GM12874 (cell line): ENCODE measurements around the gene C10orf71.

ENCODE experiments used
- TF ChIP-seq, protein P1 (sequence below): IDR thresholded peaks from 2 replicates; pipeline ENCODE4 v1.5.1; 2011; ENCODE audit warnings: low read depth, mild to moderate bottlenecking, control low read depth, low read length, moderate library complexity; ENCODE audit not compliant: insufficient read depth

C10orf71 gene

GRCh38 chr10:49351669-49352068 lies 52.7 kb downstream of the C10orf71 start:
- TF ChIP-seq, protein P1, sequence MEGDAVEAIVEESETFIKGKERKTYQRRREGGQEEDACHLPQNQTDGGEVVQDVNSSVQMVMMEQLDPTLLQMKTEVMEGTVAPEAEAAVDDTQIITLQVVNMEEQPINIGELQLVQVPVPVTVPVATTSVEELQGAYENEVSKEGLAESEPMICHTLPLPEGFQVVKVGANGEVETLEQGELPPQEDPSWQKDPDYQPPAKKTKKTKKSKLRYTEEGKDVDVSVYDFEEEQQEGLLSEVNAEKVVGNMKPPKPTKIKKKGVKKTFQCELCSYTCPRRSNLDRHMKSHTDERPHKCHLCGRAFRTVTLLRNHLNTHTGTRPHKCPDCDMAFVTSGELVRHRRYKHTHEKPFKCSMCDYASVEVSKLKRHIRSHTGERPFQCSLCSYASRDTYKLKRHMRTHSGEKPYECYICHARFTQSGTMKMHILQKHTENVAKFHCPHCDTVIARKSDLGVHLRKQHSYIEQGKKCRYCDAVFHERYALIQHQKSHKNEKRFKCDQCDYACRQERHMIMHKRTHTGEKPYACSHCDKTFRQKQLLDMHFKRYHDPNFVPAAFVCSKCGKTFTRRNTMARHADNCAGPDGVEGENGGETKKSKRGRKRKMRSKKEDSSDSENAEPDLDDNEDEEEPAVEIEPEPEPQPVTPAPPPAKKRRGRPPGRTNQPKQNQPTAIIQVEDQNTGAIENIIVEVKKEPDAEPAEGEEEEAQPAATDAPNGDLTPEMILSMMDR: no peak

DNA sequence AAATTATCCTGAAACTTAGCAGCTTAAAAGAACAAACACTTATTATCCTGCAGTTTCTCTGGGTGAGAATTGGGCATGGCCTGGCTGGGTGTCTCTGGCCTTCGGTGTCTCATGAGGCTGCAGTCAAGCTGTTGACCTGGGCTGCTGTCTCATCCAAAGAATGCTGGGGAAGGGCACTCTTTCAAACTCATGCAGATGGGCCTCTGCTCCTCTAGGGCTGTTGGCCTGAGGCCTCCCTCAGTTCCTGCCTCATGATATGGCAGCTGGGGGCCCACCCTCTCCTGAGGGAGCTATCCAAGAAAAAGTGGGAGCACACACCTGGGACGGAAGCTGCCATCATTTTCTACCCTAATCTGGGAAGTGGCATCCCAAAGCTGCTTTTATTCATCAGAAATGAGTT lies 53.4 kb downstream of the C10orf71 start:
- TF ChIP-seq, protein P1: no peak

DNA sequence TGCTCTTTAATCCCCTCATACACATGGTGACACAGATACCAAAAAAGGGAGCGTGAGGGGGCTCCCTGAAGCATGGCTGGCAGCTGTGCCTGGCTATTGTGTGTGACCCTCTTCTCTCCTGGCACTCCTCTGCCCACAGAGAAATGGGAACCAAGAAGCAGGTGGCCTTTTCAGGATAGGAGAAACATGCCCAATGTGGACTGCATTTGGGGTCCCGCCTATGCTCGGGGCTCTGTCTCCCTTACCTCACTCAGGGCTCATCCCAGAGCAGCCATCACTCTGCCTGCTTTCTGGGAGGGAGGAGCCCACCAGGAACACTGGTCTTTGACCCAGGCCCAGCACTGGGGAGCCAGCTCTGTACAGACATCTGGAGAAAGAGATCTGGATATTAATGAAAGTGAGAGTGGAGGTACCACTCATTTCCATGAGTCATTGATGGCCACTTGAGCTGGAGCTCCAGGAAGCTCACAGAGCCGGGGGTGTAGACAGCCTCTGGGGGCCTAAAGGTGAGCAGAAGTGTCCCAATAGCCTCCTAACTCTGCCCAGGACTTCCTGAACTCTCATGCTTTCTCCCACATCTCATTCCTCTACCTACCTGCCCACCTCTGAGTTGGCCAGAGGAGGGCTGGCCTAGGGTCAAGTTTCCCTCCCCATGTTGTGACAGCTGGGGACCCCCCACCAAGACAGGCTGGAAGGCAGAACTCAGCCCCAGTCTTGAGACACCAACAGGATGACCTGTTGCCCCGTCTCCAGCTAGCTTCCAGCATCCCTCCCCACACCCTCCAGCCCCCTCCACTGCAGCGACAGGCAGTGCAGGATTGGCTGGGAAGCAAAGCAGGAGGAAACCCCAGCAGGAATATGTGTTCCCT lies 54.3 kb downstream of the C10orf71 start:
- TF ChIP-seq, protein P1: no peak

DNA sequence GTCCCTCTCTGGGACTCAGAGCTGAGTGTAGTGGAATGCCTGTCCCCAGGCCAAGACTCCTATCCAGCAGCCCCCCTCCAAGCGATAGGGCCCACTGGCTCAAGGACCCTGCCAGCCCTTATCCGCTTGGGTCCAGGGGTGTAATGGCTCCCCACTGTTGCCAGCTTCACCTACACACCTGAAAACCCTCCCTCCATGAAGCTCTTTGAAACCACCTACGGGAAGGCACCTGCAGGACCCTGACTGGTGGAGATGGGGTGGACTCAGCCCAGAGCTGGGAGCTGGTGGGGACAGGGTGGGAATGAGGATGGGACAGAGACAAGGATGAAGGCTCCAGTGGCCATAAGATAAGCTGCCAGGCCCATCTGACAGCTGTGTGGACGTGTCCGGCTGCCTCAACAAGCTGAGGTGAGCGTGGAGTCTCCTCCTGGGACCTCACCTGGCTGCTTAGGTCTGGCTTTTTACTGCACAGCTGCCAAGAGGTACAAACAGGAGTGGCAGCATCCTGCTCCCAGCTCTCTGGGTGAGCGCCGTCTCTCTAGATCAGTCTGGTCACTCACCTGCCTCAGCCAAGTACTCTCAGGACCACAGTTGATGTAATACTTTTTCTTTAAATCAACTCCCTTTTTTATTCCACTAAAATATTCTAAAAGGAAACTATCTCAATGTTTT lies 55.1 kb downstream of the C10orf71 start:
- TF ChIP-seq, protein P1: no peak

DNA sequence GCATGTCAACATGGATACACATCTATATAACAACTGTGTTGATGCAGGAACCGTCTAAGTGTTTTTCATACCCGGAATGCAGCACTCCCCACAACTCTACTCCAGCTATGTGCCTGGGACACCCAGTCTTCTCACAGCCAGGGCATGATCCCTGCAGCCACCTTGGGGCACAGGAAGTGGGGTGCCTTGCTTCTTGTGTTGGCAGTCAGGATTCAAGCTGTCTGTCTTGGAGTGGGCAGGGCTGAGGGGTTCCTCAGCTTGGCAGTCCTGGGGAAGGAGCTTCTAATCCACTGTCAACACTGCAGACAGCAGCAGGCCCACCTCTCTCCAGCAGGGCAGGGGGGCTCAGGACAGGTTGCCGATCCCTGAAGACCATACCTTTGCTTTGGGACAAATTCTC lies 55.6 kb downstream of the C10orf71 start:
- TF ChIP-seq, protein P1: no peak

DNA sequence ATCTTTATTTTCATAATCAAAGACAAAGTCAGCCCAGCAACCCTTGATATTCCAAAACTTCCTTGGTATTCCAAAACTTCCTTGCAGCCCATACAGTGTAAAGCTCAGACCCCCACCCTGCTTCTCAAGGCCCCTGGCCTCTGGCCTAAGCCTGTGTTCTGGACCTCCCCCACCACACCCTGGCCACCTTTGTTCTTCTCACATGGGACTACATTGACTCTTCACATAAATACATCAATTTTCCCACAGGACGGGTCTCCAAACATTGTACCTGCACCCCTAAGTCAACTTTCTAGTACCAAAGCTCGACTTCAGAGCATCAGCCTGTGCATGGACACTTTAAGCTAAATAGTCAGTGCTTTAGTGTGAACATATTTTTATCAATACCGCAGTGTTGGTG lies 56.3 kb downstream of the C10orf71 start:
- TF ChIP-seq, protein P1: no peak

DNA sequence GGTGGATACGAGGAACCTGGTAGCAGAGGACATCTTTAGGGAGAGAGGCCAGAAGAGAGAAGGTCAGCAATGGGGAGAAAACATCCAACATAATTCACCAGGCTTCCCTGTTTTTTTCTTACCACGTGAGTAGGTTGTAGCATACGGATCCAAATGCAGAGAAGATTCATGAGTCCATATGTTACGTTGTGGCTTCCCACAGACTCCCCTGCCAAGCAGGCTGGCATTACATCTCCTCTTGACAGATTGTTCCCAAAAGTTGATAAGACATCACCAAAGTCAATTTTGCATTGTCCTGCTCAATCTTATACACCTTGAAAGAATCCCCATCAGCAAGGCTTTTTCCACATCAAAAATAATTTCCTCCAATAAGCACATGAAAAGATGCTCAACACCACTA lies 57.2 kb downstream of the C10orf71 start:
- TF ChIP-seq, protein P1: no peak
